ENCODE results near the gene MEF2B. TPM values are rescaled to one million over a fixed set of nuclear protein-coding genes. Genes with fewer than 3 reads are reported as not detected.
"Not testable (repeated sequence)": the region's sequence is repeated elsewhere in the genome, so short reads cannot be mapped to it uniquely, and the experiment has no call there.

Gene MEF2B
- total RNA-seq, 1 donor from 2014 or later: not detected

GRCh38 chr19:19131989-19132388 is 38.1 kb downstream of the MEF2B start:
- DNase-seq (ENCODE audit: low read depth): no peak

GRCh38 chr19:19126102-19126501 is 44.0 kb downstream of the MEF2B start:
- DNase-seq (ENCODE audit: low read depth): no peak

- DNase-seq (ENCODE audit: low read depth): no peak
These were observed 46.7 kb downstream of the MEF2B start for GRCh38 chr19:19123386-19123785.

GRCh38 chr19:19122902-19123301 is 47.2 kb downstream of the MEF2B start:
- DNase-seq (ENCODE audit: low read depth): no peak

- no peak for DNase-seq (ENCODE audit: low read depth)
These were observed 48.7 kb downstream of the MEF2B start for GRCh38 chr19:19121371-19121770.

- no peak for DNase-seq (ENCODE audit: low read depth)
These were observed 49.5 kb downstream of the MEF2B start for GRCh38 chr19:19120308-19121231.

- no peak for DNase-seq (ENCODE audit: low read depth)
These were observed 50.5 kb downstream of the MEF2B start for GRCh38 chr19:19119325-19120237.

GRCh38 chr19:19115954-19116353 is 54.1 kb downstream of the MEF2B start:
- DNase-seq (ENCODE audit: low read depth): no peak

GRCh38 chr19:19113040-19113626 is 56.9 kb downstream of the MEF2B start:
- DNase-seq (ENCODE audit: low read depth): peak; percentile 29

GRCh38 chr19:19111967-19112580 is 58.0 kb downstream of the MEF2B start:
- DNase-seq (ENCODE audit: low read depth): no peak

GRCh38 chr19:19111136-19111835 is 58.8 kb downstream of the MEF2B start:
- no peak for DNase-seq (ENCODE audit: low read depth)

GRCh38 chr19:19110410-19111135 is 59.5 kb downstream of the MEF2B start:
- DNase-seq (ENCODE audit: low read depth): no peak

GRCh38 chr19:19109601-19110000 is 60.5 kb downstream of the MEF2B start:
- DNase-seq (ENCODE audit: low read depth): peak; percentile 41

- no peak for DNase-seq (ENCODE audit: low read depth)
These were observed 62.4 kb downstream of the MEF2B start for GRCh38 chr19:19107654-19108053.

- not testable (repeated sequence) for DNase-seq (ENCODE audit: low read depth)
These were observed 63.1 kb downstream of the MEF2B start for GRCh38 chr19:19106938-19107337.

GRCh38 chr19:19106056-19106551 is 64.0 kb downstream of the MEF2B start:
- no peak for DNase-seq (ENCODE audit: low read depth)

- DNase-seq (ENCODE audit: low read depth): no peak
These were observed 64.6 kb downstream of the MEF2B start for GRCh38 chr19:19105365-19106055.

- no peak for DNase-seq (ENCODE audit: low read depth)
These were observed 66.9 kb downstream of the MEF2B start for GRCh38 chr19:19103167-19103566.

GRCh38 chr19:19102566-19102965 is 67.5 kb downstream of the MEF2B start:
- not testable (repeated sequence) for DNase-seq (ENCODE audit: low read depth)

Data from myocyte (in vitro differentiated cells).